ENCODE data around the gene LRIG2. TPM values are rescaled to one million over a fixed set of nuclear protein-coding genes. Genes with fewer than 3 reads are reported as not detected.

LRIG2 gene
- total and polyA plus RNA-seq, 2 experiments from 2014 or later = 10.0 to 40.4 TPM

DNA sequence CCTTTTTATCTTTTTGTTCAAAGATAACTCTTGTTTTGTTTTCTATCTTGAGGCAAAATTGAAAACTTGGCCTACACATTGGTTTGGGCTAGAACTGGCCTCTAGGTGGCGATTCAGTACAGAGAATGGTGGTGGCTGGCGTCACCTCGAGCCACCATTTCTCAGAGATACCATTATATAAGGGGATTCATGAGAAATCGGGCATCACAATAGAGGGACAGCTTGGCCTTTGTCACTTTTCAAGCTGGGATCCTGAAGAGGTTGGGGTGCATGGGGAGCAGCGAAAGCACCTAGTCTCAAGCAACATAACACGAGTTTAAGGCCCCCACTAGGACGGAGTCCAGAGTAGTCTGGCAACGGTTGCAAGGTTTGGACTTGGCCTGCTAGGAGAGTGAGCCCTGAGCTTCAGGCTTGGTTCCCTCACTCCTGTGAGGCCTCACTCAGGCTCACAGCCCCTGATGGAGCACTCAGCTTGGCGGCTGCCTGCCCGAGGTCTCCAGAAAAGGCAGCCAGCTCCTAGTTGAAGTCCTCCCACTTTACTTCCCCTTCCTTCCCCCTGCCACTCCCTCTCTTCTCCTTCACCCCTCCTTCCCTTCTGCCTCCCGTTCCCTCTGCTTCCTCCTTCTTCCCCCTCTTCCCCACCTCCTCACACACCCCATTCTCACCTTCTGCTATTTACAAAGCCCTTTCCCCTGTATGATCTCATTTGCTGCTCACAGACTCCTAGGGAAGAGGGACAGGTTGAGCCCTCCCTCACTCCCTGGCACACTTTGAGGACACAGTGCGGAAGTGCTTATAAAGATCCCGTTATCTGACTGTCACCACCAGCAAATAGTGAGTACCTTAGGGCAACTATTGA, 67.8 kb downstream of the LRIG2 start (continued):
- TF ChIP-seq, protein P1, sequence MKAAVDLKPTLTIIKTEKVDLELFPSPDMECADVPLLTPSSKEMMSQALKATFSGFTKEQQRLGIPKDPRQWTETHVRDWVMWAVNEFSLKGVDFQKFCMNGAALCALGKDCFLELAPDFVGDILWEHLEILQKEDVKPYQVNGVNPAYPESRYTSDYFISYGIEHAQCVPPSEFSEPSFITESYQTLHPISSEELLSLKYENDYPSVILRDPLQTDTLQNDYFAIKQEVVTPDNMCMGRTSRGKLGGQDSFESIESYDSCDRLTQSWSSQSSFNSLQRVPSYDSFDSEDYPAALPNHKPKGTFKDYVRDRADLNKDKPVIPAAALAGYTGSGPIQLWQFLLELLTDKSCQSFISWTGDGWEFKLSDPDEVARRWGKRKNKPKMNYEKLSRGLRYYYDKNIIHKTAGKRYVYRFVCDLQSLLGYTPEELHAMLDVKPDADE (IDR thresholded peaks at IDR 0.05) = no peak
- TF ChIP-seq NANOG (IDR thresholded peaks at IDR 0.05; ENCODE audit: borderline replicate concordance) (no peak), JUNB (IDR thresholded peaks at IDR 0.05; ENCODE audit: unreplicated experiment) (no peak), ZNF331 (CRISPR knock-in tag; IDR thresholded peaks at IDR 0.05; ENCODE audit: low read depth) (0 out of 2 replicates have a peak, but pooled peaks have one; percentile 19), POLR2AphosphoS5 (IDR thresholded peaks at IDR 0.05; ENCODE audit: low read depth) (no peak), ZNF114 (CRISPR knock-in tag; IDR thresholded peaks at IDR 0.05) (peak; percentile 48; the same call in 1 of the 2 replicates), EZH2phosphoT487 (IDR thresholded peaks at IDR 0.05; ENCODE audit: unreplicated experiment) (no peak), CREB1 (CRISPR knock-in tag; IDR thresholded peaks at IDR 0.05; ENCODE audit: low read depth) (peak; percentile 65), EZH2 (IDR thresholded peaks at IDR 0.05; ENCODE audit: low read depth, unreplicated experiment) (no peak)
- TF ChIP-seq, protein P2, sequence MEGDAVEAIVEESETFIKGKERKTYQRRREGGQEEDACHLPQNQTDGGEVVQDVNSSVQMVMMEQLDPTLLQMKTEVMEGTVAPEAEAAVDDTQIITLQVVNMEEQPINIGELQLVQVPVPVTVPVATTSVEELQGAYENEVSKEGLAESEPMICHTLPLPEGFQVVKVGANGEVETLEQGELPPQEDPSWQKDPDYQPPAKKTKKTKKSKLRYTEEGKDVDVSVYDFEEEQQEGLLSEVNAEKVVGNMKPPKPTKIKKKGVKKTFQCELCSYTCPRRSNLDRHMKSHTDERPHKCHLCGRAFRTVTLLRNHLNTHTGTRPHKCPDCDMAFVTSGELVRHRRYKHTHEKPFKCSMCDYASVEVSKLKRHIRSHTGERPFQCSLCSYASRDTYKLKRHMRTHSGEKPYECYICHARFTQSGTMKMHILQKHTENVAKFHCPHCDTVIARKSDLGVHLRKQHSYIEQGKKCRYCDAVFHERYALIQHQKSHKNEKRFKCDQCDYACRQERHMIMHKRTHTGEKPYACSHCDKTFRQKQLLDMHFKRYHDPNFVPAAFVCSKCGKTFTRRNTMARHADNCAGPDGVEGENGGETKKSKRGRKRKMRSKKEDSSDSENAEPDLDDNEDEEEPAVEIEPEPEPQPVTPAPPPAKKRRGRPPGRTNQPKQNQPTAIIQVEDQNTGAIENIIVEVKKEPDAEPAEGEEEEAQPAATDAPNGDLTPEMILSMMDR (conservative IDR thresholded peaks at IDR 0.05; ENCODE audit: low read depth in 2 of 2) = peak; percentile 96 to 99

DNA sequence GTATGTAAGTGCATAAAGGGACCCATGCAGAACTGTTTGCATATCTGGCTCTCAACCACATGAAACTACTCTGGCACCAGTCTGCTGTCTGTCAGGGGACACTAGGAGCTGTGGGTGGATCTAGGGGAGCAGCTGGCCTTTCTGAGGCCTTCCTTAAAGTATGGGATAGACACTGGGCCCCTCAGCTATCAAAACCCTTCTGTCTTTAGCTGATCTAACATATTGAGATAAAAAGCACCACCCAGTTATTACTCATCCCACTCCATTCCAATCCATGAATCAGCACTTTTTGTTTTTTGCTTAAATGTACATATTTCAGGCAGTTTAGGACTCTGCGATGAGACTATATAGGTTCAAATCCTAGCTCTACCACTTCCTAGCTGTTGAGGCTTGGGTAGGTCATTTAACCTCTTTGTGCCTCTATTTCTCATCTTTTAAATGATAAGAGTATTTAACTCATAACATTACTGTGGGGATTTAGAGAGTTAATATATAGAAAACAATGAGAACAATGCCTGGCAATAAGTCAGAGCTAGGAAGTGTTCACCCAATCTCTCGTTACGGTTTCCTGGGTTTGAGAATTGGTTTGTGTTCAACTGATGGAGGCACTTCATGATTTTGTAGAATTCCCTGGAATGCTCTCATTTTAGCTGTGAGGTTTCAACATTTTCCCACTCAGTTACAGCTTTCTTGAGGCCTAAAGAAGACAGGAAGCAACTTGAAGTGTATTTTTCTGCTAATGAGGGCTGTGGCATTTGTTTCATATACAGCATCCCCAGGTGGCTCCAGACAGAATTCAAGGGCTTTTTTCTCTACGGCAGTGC, 68.9 kb downstream of the LRIG2 start:
- Histone ChIP-seq H3K4me2 (no peak overlapping the region), H3K79me2 (replicated peaks; ENCODE audit: insufficient read depth) (no peaks in the 10 kb centered on the region), H3K9me2 (ENCODE audit: insufficient read depth) (0 out of 2 replicates have a peak, but pooled peaks cover 4% of the 10 kb centered on the region), H2AFZ (peak overlapping the region; percentile 49), H3F3A (replicated peaks; ENCODE audit: low read depth) (no peaks in the 10 kb centered on the region), H4K20me1 (replicated peaks; ENCODE audit: insufficient read depth) (no peaks in the 10 kb centered on the region), H3K4me3 (no peak overlapping the region), H3K27me3 (ENCODE audit: insufficient read depth) (no peaks in the 10 kb centered on the region), H3K36me3 (ENCODE audit: insufficient read depth) (no peaks in the 10 kb centered on the region), H3K4me1 (ENCODE audit: insufficient read depth) (peaks cover 15% of the 10 kb centered on the region), H3K27ac (ENCODE audit: low read depth) (no peak overlapping the region)
- no peak overlapping the region for H3K27ac Mint-ChIP-seq
- DNase-seq (ENCODE audit: low spot score) (no peak), ATAC-seq (no peak)
- no peaks in the 10 kb centered on the region for H3K9me3 Mint-ChIP-seq
- no peaks in the 10 kb centered on the region for H3K36me3 Mint-ChIP-seq (ENCODE audit: low read depth)
- H3K27me3 Mint-ChIP-seq (ENCODE audit: insufficient read depth, low read depth, poor library complexity) = no peaks in the 10 kb centered on the region
- H3K4me3 Mint-ChIP-seq = no peak overlapping the region
- H3K4me1 Mint-ChIP-seq = peaks cover 9% of the 10 kb centered on the region; the same call in 2 of the 3 replicates
- TF ChIP-seq NANOG (IDR thresholded peaks at IDR 0.05; ENCODE audit: borderline replicate concordance) (no peak), CREB1 (CRISPR knock-in tag; IDR thresholded peaks at IDR 0.05; ENCODE audit: low read depth) (no peak), ZNF331 (CRISPR knock-in tag; IDR thresholded peaks at IDR 0.05; ENCODE audit: low read depth) (no peak), STAT1 (IDR thresholded peaks at IDR 0.05; ENCODE audit: unreplicated experiment) (no peak), ZNF114 (CRISPR knock-in tag; IDR thresholded peaks at IDR 0.05) (no peak), EZH2 (IDR thresholded peaks at IDR 0.05; ENCODE audit: low read depth, unreplicated experiment) (no peak)
- TF ChIP-seq, protein P1 (IDR thresholded peaks at IDR 0.05) = no peak
- TF ChIP-seq, protein P2 (conservative IDR thresholded peaks at IDR 0.05; ENCODE audit: low read depth in 2 of 2) = no peak
- TF ChIP-seq, protein P3, sequence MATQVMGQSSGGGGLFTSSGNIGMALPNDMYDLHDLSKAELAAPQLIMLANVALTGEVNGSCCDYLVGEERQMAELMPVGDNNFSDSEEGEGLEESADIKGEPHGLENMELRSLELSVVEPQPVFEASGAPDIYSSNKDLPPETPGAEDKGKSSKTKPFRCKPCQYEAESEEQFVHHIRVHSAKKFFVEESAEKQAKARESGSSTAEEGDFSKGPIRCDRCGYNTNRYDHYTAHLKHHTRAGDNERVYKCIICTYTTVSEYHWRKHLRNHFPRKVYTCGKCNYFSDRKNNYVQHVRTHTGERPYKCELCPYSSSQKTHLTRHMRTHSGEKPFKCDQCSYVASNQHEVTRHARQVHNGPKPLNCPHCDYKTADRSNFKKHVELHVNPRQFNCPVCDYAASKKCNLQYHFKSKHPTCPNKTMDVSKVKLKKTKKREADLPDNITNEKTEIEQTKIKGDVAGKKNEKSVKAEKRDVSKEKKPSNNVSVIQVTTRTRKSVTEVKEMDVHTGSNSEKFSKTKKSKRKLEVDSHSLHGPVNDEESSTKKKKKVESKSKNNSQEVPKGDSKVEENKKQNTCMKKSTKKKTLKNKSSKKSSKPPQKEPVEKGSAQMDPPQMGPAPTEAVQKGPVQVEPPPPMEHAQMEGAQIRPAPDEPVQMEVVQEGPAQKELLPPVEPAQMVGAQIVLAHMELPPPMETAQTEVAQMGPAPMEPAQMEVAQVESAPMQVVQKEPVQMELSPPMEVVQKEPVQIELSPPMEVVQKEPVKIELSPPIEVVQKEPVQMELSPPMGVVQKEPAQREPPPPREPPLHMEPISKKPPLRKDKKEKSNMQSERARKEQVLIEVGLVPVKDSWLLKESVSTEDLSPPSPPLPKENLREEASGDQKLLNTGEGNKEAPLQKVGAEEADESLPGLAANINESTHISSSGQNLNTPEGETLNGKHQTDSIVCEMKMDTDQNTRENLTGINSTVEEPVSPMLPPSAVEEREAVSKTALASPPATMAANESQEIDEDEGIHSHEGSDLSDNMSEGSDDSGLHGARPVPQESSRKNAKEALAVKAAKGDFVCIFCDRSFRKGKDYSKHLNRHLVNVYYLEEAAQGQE (IDR thresholded peaks at IDR 0.05; ENCODE audit: unreplicated experiment) = no peak
